ENCODE measurements around the gene LHFPL5.

GRCh38 chr6:35833536-35833935, 28.4 kb downstream of the LHFPL5 start:
- TF ChIP-seq CTCF (IDR thresholded peaks at IDR 0.05; ENCODE audit: insufficient read depth, low read length) (no peak), REST (IDR thresholded peaks at IDR 0.05; ENCODE audit: insufficient replicate concordance, low read depth) (no peak), POLR2AphosphoS5 (IDR thresholded peaks at IDR 0.05; ENCODE audit: low read depth) (no peak), SPI1 (IDR thresholded peaks at IDR 0.05; ENCODE audit: borderline replicate concordance, low read depth) (no peak)

Measured in HL-60 (cell line).